ENCODE data around the gene PDIA6. TPM values are rescaled to one million over a fixed set of nuclear protein-coding genes. Genes with fewer than 3 reads are reported as not detected.

PDIA6 gene
- total RNA-seq: 205 and 219 TPM in 2 replicates
- long read RNA-seq, transcript PDIA6-201 (13 exons, 2,338 nt): major isoform, 1,828 of 2,014 reads
- long read RNA-seq, partial matches to known transcripts: 114 of 2,014 reads
- long read RNA-seq, other reads (novel, unspliced or antisense): 72 of 2,014 reads

GRCh38 chr2:10812362-10813162, at the start of gene PDIA6:
Gene PDIA6, minus strand, starts transcription at chr2:10812785. Its CDS starts 89 bp downstream, at chr2:10812696.
- Mint-ChIP-seq H3K4me1 (ENCODE audit: unreplicated experiment) (peaks cover 37% of the 10 kb centered on the region), H3K27me3 (ENCODE audit: unreplicated experiment) (peaks cover 2% of the 10 kb centered on the region), H3K4me3 (ENCODE audit: unreplicated experiment) (peak within 1 kb of the TSS; percentile 89), H3K27ac (ENCODE audit: unreplicated experiment) (peak within 1 kb of the TSS; percentile 89), H3K9me3 (ENCODE audit: unreplicated experiment) (no peaks in the 10 kb centered on the region), H3K36me3 (ENCODE audit: unreplicated experiment) (no peaks in the 10 kb centered on the region)
- peak; percentile 99 for DNase-seq (ENCODE audit: extremely low spot score, unreplicated experiment)
- no peak for TF ChIP-seq CTCF (IDR thresholded peaks at IDR 0.05)

- no peaks in the 10 kb centered on the region for H3K36me3 Mint-ChIP-seq (ENCODE audit: unreplicated experiment)
- DNase-seq (ENCODE audit: extremely low spot score, unreplicated experiment): no peak
- no peak overlapping the region for H3K4me3 Mint-ChIP-seq (ENCODE audit: unreplicated experiment)
- no peak overlapping the region for H3K27ac Mint-ChIP-seq (ENCODE audit: unreplicated experiment)
- no peaks in the 10 kb centered on the region for H3K9me3 Mint-ChIP-seq (ENCODE audit: unreplicated experiment)
- H3K27me3 Mint-ChIP-seq (ENCODE audit: unreplicated experiment): peaks cover 43% of the 10 kb centered on the region
- TF ChIP-seq CTCF (IDR thresholded peaks at IDR 0.05): no peak
- no peaks in the 10 kb centered on the region for H3K4me1 Mint-ChIP-seq (ENCODE audit: unreplicated experiment)
Observed at GRCh38 chr2:10862330-10862729, 49.7 kb upstream of the PDIA6 start.

- Mint-ChIP-seq H3K27me3 (ENCODE audit: unreplicated experiment) (peaks cover 44% of the 10 kb centered on the region), H3K27ac (ENCODE audit: unreplicated experiment) (no peak overlapping the region), H3K9me3 (ENCODE audit: unreplicated experiment) (no peaks in the 10 kb centered on the region), H3K4me1 (ENCODE audit: unreplicated experiment) (no peaks in the 10 kb centered on the region), H3K36me3 (ENCODE audit: unreplicated experiment) (no peaks in the 10 kb centered on the region), H3K4me3 (ENCODE audit: unreplicated experiment) (no peak overlapping the region)
- no peak for TF ChIP-seq CTCF (IDR thresholded peaks at IDR 0.05)
- DNase-seq (ENCODE audit: extremely low spot score, unreplicated experiment): no peak
Observed at GRCh38 chr2:10861765-10862164, 49.2 kb upstream of the PDIA6 start.

- no peak for TF ChIP-seq CTCF (IDR thresholded peaks at IDR 0.05)
- Mint-ChIP-seq H3K4me3 (ENCODE audit: unreplicated experiment) (no peak overlapping the region), H3K9me3 (ENCODE audit: unreplicated experiment) (no peaks in the 10 kb centered on the region), H3K4me1 (ENCODE audit: unreplicated experiment) (no peaks in the 10 kb centered on the region), H3K36me3 (ENCODE audit: unreplicated experiment) (no peaks in the 10 kb centered on the region), H3K27me3 (ENCODE audit: unreplicated experiment) (peaks cover 48% of the 10 kb centered on the region), H3K27ac (ENCODE audit: unreplicated experiment) (no peak overlapping the region)
- DNase-seq (ENCODE audit: extremely low spot score, unreplicated experiment): no peak
Observed at GRCh38 chr2:10860814-10861325, 48.3 kb upstream of the PDIA6 start.

- Mint-ChIP-seq H3K27ac (ENCODE audit: unreplicated experiment) (no peak overlapping the region), H3K4me1 (ENCODE audit: unreplicated experiment) (no peaks in the 10 kb centered on the region)
Observed at GRCh38 chr2:10860081-10860813, 47.7 kb upstream of the PDIA6 start.

More at GRCh38 chr2:10860081-10860813, 47.7 kb upstream of the PDIA6 start:
- no peaks in the 10 kb centered on the region for H3K9me3 Mint-ChIP-seq (ENCODE audit: unreplicated experiment)
- no peaks in the 10 kb centered on the region for H3K36me3 Mint-ChIP-seq (ENCODE audit: unreplicated experiment)
- H3K4me3 Mint-ChIP-seq (ENCODE audit: unreplicated experiment): no peak overlapping the region
- DNase-seq (ENCODE audit: extremely low spot score, unreplicated experiment): no peak
- TF ChIP-seq CTCF (IDR thresholded peaks at IDR 0.05): no peak
- H3K27me3 Mint-ChIP-seq (ENCODE audit: unreplicated experiment): peaks cover 50% of the 10 kb centered on the region

Measured in osteocyte (in vitro differentiated cells).